Measurements from ENCODE around the gene KCNS1.

The KCNS1 gene

GRCh38 chr20:45044601-45045000 lies 56.3 kb downstream of the KCNS1 start:
- DNase-seq = no peak

DNA sequence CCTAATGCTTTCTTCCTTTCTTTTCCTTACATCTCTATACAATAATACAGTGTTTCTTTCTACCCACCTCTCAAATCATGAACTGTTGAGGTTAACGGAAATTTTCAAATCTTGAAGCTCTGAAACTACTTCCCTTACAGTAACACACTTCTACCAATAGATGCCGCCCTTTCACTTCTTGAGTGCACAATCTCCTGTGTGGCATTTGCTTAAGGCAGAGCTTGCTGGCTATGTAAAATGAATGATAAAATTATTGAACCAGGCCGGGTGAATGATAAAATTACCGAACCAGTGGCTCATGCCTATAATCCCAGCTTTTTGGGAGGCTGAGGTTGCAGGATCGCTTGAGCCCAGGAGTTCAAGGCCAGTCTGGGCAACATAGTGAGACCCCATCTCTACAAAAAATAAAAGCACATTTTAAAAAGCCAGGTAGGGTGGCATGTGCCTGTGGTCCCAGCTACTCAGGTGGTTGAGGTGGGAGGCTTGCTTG lies 56.8 kb downstream of the KCNS1 start:
- DNase-seq = peak; percentile 50 to 77

- DNase-seq = no peak
Observed at GRCh38 chr20:45042978-45043377, 57.9 kb downstream of the KCNS1 start.
